NCI-H524 (cell line): ENCODE data around the gene MMP7.

Source experiments
- DNase-seq, 2 experiments: peaks; one replicate each; lab custom pipeline; 2025; lab: John Stamatoyannopoulos, UW

Gene MMP7

GRCh38 chr11:102494216-102494615, 36.3 kb downstream of the MMP7 start:
- no peak for DNase-seq

GRCh38 chr11:102493524-102493923, 37.0 kb downstream of the MMP7 start:
- DNase-seq: no peak

DNA sequence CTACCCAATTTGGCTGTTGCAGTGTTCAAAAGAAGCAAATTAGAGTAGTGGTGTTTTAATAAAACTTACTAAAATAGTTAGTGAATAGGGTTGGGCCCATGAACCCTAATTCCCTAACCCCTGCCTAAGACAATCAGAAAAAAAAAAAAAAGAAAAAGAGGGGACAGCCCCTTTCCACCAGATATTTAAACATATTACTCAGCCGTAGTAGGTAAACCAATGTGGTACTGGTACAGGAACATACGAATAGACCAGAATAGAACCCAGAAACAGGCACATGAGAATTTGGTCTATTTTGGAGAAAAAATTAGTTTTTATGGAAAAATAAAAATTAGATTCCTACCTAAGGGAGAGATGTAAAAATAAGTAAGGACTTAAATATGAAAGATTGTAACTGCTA, 38.6 kb downstream of the MMP7 start:
- no peak for DNase-seq

GRCh38 chr11:102489186-102490145, 41.1 kb downstream of the MMP7 start:
- no peak for DNase-seq

- no peak for DNase-seq
Observed at GRCh38 chr11:102488208-102488607, 42.3 kb downstream of the MMP7 start.

DNA sequence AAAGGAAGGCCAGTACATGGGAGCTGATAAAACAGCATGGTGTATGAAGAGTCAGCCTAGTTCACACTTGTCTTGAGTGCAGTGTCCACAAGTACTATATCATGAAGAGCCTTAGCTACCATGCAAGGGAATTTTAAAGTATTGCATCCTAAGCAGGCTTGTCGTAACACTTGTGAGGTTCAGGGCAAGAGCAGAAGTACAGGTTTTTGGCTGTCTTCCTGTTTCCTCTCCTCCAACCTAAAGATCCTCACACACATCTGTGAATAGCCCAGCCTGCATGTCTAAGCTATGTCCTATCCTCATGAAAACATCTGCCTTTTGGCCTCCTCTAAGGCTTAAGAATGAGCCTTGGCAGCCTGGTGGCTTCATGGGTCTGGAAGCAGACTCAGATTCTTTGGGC, 43.3 kb downstream of the MMP7 start:
- no peak for DNase-seq

DNA sequence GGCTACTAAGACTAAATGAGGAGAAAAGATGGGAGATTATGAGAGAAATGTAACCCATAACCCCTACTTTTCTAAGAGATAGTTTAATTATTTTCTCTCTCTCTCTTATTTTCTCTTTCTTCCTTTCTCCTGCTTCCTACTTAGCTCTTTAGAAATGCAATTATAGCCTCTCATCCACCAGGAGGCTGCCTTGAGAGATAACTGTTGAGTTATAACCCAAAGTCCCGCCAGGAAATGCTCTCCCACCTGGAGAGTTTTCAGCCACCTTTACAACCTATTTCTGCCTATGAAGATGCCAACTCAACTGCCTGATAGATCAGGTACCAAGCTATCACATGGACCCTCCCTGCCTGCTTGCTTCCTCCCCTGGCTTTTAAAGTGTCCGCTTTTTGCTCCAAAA, 44.0 kb downstream of the MMP7 start:
- no peak for DNase-seq

DNA sequence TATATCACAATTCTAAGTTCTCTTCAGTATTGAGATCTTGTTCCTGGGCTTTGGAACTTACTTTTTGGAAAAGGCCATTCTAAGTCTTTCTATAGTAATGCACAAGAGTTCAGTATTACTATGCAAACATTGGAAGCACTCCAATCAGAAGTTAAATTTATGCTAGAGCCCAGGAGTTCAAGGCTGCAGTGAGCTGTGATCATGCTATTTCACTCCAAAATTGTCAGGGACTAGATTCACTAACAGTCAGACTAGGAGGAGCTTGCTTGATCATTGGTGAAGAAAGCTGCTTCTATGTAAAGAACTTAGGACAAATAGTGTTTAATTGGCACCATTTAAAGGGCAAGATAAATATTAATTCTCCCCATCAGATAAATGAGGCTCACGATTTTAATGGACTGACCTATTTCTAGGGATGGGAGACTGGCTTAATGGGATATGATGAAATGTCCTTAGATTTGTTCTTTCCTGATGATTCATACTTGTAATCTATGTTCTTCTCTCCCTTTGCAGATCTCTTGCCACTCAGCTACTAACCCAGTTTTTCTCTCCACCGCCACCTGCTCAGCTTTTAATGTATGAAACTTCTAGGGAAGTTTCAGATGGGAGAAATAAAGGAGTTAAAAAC, 45.3 kb downstream of the MMP7 start:
- DNase-seq: no peak

- DNase-seq: no peak
Observed at GRCh38 chr11:102482433-102482832, 48.1 kb downstream of the MMP7 start.

GRCh38 chr11:102479733-102480132, 50.8 kb downstream of the MMP7 start:
- DNase-seq: no peak

DNA sequence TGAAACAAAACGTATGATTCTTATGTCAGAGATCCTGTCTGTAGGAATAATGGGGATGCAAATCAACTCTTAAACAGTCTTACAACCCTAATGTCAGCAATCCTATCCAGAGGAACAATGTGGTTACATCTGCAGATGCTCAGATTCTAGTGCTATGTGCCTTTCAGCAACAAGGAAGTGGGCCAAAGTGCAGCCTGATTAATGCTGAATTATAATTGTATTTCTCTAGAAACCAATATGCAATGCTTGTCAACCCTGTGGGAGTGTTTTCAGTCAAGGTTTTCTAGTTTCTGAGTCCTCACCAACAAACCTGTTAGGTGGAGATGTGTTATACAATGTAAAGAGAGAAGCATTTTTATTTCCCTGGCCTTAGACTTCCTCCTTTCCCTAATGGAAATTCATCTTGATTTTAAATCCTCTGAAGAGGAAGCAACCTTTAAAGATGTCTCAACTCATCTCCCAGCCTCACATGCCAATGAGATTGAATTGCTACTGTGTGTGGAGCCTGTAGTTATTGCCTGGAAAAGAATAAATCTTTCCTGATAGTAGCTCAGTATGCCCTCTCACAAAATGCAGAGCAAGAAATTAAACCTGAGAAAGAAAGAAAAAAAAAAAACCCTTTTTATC, 51.8 kb downstream of the MMP7 start:
- no peak for DNase-seq

GRCh38 chr11:102476812-102477211, 53.7 kb downstream of the MMP7 start:
- DNase-seq: no peak

DNA sequence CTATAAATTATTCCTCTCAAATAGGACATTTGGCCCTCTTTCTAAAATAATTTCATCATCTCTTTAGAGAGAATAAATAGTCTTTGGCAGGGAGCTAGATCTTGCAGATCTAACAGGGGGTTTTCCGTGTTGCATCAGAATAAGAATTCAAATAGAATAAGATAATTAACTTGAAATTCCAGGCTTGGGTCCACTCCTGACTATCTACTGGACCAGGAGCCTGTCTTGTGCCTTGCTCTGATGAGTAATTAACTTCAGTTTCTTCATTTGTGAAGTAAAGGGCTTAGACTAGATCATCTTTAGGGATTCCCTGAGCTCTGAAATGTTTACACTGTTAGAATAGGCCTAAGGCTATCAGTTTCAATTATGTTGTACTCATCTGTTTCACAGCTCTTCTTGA, 54.5 kb downstream of the MMP7 start:
- DNase-seq: no peak

DNA sequence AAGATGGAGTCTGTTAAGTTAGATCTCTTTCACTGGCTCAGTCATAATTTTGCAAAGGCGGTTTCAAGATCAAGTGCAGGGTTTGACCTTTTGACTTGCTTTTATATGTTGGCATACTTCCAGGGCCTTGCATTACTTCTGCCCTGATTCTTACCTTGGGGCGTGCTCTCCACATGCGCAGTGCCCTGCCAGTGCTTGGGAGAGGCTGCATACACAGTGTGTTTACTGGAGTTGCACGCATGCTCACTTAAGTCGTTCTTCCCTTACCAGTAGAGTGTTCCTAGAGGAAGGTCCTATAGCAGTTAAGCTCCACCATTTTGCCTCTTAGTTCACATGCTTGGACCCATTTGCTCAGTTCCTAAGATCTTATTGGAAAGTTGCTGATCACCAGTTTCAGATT, 57.0 kb downstream of the MMP7 start:
- no peak for DNase-seq

- no peak for DNase-seq
Observed at GRCh38 chr11:102472127-102472526, 58.4 kb downstream of the MMP7 start.

DNA sequence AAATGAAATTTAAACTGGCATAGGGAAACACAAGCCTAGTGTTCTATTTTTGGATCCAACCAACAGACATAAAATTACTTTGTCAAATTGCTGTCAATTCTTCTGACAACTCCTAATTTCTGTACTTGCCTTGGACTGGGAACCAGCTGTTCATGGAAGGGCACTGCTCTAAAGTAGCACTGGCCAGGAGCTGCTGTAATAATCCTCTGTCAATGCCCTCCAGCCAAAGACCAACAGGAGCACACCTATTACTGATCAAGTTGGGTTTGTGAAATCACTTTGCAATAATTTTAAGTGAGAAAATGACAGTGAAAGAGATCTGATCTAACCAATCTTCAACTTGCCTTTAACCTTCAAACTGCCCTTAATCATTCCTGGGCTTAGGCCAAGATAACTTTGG, 59.1 kb downstream of the MMP7 start:
- DNase-seq: no peak
